Ectodermal cell (in vitro differentiated cells): ENCODE data around the gene SETD1B. TPM values are rescaled to one million over a fixed set of nuclear protein-coding genes. Genes with fewer than 3 reads are reported as not detected.
"Not testable (repeated sequence)": the region's sequence is repeated elsewhere in the genome, so short reads cannot be mapped to it uniquely, and the experiment has no call there.

Experiments
- H3K27ac ChIP-seq: 2 replicates; pipeline ENCODE4 v1.7.0; 2013; ENCODE audit warnings: mild to moderate bottlenecking, low read depth, low read length; ENCODE audit not compliant: insufficient read depth, poor library complexity, severe bottlenecking
- H3K27me3 ChIP-seq: 2 replicates; pipeline ENCODE4 v1.7.0; 2013; ENCODE audit warnings: mild to moderate bottlenecking, low read length; ENCODE audit not compliant: insufficient read depth, control insufficient read depth, poor library complexity, severe bottlenecking
- H3K36me3 ChIP-seq: one replicate; pipeline ENCODE4 v1.7.0; 2013; ENCODE audit warnings: low read length; ENCODE audit not compliant: control insufficient read depth, insufficient read depth
- H3K4me1 ChIP-seq: one replicate; pipeline ENCODE4 v1.7.0; 2013; ENCODE audit warnings: low read length; ENCODE audit not compliant: control insufficient read depth, insufficient read depth
- H3K4me3 ChIP-seq: 2 replicates; pipeline ENCODE4 v1.7.0; 2013; ENCODE audit warnings: low read depth, low read length, control low read depth; ENCODE audit not compliant: insufficient read depth
- H3K9me3 ChIP-seq: 2 replicates; pipeline ENCODE4 v1.7.0; 2013; ENCODE audit warnings: mild to moderate bottlenecking, low read length, moderate library complexity; ENCODE audit not compliant: control insufficient read depth
- WGBS, 2 experiments: methylation state at CpG; one replicate each; pipeline ENCODE4 v1.1.7; 2013; ENCODE audit warnings: missing lambda C conversion rate in 2 of 2; 5-methylcytosine and 5-hydroxymethylcytosine counted together
- polyA plus RNA-seq, 4 experiments: library from polyadenylated mRNA; stranded (reverse); fragments of 50-300 nt; gene quantifications; one replicate each; pipeline ENCODE4 v1.2.3, GENCODE V29; 2013

The SETD1B gene
- 15.0 TPM for polyA plus RNA-seq (2013, experiment 1 of 4)
- 17.0 TPM for polyA plus RNA-seq (2013, experiment 2 of 4)
- 13.2 TPM for polyA plus RNA-seq (2013, experiment 3 of 4)
- polyA plus RNA-seq (2013, experiment 4 of 4), result 15.1 TPM

DNA sequence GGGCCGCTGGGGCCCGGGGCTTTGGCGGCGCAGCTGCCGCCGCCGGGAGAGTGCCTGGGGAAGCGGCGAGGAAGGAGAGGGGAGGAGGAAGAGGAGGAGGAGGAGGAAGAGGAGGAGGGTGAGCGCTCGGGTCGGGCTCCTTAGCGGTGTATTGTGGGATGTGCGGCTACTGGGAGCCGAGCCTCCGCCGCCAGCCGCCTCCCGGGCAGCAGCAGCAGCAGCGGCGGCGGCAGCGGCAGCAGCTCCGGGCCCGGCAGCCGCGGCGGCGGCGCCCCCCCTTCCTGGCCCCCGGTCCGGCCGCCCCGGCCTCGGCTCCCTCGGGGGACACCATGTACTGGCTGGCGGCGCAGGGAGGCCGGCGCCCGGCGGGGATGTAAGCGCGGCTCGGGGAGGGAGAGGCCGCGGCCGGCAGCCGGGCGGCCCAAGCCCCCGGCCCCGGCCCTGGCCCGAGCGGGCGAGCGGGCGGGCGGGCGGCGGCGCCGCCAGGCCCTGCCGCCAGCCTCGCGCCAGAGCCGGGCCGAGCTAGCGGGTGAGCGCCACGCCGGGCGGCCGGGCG, at the start of gene SETD1B:
TSS of gene SETD1B (plus strand) at position 149 of the 556 bp plus-strand sequence. CDS start 729 bp downstream, outside the sequence.
- WGBS, 2 experiments, result 0 to 1% methylated on average over 74 of the region's 74 CpGs

DNA sequence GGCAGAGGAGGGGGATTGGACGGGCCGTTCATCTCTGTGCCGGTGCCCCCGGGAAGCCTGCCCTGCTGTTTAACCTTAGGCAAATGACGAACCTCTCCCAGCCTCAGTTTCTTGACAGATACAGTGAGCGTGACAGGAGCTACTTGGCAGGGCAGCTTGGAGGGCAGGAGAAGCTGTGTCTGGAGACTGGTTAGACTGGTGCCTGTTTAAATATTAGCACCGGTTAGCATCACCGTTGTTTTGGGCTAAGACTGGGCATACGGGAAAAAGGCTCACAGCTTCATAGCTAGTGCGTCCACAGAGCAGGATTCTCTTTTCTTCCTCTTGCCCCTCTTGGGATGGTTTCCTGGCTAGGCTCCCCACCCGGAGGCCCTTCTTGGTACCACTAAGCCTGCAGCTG, 49.0 kb upstream of the SETD1B start:
- no peaks in the 10 kb centered on the region for H3K9me3 ChIP-seq
- no peak overlapping the region for H3K4me3 ChIP-seq
- WGBS, 2 experiments, result 94 to 95% methylated on average over 11 of the region's 11 CpGs
- no peak overlapping the region for H3K27ac ChIP-seq
- H3K27me3 ChIP-seq, result no peaks in the 10 kb centered on the region
- no peaks in the 10 kb centered on the region for H3K4me1 ChIP-seq
- no peaks in the 10 kb centered on the region for H3K36me3 ChIP-seq

More for the DNA sequence above, at the start of gene SETD1B:
- Histone ChIP-seq H3K36me3 (peaks cover 5% of the 10 kb centered on the region), H3K9me3 (no peaks in the 10 kb centered on the region), H3K4me3 (peak within 1 kb of the TSS; percentile 93), H3K27ac (peak within 1 kb of the TSS; percentile 99), H3K27me3 (no peaks in the 10 kb centered on the region), H3K4me1 (peaks cover 12% of the 10 kb centered on the region)

DNA sequence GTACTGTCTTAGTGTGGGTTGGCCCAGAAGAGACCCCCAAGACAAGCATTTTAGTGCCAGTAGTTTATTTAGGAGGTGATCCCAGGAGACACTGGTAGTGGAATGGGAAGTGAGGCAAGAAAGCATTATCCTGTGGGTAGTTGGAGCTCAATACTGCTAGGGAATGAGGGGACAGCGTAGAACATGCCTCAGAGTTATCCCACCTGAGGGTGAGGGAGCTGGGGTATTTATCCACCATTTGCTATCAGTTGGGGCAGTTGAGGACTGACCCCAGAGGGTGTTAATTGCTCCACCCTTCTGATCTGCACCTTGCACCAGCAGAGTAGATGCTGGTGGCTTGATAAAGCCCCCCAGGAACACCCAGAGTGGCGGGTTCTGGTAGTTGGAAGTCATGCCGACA, 48.2 kb upstream of the SETD1B start:
- 94 to 97% methylated on average over 3 of the region's 3 CpGs for WGBS, 2 experiments
- H3K27ac ChIP-seq, result no peak overlapping the region
- no peak overlapping the region for H3K4me3 ChIP-seq
- H3K27me3 ChIP-seq, result no peaks in the 10 kb centered on the region
- H3K4me1 ChIP-seq, result no peaks in the 10 kb centered on the region
- H3K36me3 ChIP-seq, result no peaks in the 10 kb centered on the region
- H3K9me3 ChIP-seq, result no peaks in the 10 kb centered on the region

DNA sequence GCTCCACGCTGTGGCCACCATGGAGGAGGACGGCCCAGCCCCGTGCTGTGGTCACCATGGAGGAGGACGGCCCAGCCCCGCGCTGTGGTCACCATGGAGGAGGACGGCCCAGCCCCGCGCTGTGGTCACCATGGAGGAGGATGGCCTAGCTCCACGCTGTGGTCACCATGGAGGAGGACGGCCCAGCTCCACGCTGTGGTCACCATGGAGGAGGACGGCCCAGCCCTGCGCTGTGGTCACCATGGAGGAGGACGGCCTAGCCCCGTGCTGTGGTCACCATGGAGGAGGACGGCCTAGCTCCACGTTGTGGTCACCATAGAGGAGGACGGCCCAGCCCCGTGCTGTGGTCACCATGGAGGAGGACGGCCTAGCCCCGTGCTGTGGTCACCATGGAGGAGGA, 45.3 kb upstream of the SETD1B start:
- not testable (repeated sequence) for H3K9me3 ChIP-seq, H3K36me3 ChIP-seq, H3K27ac ChIP-seq, H3K4me3 ChIP-seq, H3K27me3 ChIP-seq, H3K4me1 ChIP-seq
- 96 to 97% methylated on average over 22 of the region's 22 CpGs for WGBS, 2 experiments

DNA sequence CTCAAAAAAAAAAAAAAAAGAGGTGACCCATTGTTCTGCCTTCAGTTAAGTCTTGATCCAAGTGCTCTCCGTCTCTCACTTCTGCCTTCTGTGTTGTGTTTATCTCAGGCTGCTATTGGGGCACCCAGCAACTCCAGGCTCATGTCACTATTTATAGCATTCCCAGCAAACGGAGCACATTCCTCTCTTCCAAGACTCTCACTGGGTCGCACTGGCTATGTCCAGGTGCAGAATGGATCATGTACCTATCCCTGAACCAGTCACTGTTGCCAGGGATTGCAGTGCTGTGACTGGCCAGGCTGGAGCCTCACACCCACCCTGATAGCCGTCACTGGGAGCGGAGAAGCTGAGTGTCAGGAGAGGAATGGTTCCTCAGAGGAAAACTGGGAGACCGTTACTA, 41.5 kb upstream of the SETD1B start:
- Histone ChIP-seq H3K36me3 (no peaks in the 10 kb centered on the region), H3K4me1 (no peaks in the 10 kb centered on the region), H3K27ac (no peak overlapping the region), H3K9me3 (no peaks in the 10 kb centered on the region), H3K27me3 (no peaks in the 10 kb centered on the region), H3K4me3 (no peak overlapping the region)
- 91% methylated on average over 6 of the region's 6 CpGs for WGBS, 2 experiments

DNA sequence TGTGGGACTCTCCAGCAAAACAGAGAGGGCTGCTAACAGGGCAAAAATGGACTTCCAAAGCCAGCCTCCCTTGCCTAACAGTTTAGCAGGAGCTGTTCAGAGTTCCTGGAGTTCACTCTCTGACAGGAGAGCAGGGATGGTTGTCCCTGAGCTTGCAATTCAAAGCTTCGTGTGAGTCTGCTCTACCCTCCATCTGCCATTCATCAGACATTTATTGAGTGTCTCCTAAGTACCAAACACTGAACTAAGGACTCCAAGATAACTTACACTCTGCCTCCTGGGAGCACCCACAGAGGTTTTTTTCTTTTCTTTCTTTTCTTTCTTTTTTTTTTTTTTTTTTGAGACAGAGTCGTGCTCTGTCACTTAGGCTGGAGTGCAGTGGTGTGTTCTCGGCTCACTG, 39.0 kb upstream of the SETD1B start:
- Histone ChIP-seq H3K27me3 (no peaks in the 10 kb centered on the region), H3K36me3 (no peaks in the 10 kb centered on the region), H3K4me3 (no peak overlapping the region), H3K27ac (no peak overlapping the region), H3K4me1 (no peaks in the 10 kb centered on the region), H3K9me3 (no peaks in the 10 kb centered on the region)
- WGBS, 2 experiments, result 97 to 99% methylated on average over 3 of the region's 3 CpGs

DNA sequence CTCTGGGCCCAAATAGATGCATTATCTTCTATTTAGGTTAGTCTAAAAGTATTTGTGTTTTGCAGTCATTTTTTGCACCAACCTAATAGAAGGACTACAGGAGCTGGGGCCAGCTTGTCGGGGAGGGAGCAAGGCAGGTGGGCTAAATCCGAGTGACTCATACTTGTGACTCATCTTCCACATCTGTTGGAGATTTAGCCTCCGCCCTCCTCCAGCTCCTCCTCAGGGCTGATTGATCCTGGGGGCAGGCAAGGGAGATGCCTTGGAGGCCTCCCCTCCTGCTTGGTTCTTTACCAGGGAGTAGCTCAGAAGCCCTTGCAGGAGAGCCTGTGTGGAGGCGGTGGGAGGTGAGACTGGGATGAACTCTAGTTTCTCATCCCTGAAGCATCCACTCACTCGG, 38.2 kb upstream of the SETD1B start:
- H3K36me3 ChIP-seq, result no peaks in the 10 kb centered on the region
- H3K27ac ChIP-seq, result no peak overlapping the region
- H3K9me3 ChIP-seq, result no peaks in the 10 kb centered on the region
- H3K27me3 ChIP-seq, result no peaks in the 10 kb centered on the region
- no peak overlapping the region for H3K4me3 ChIP-seq
- H3K4me1 ChIP-seq, result peaks cover 6% of the 10 kb centered on the region
- whole genome bisulfite sequencing, 2 experiments, result 78 to 81% methylated on average over 5 of the region's 5 CpGs

DNA sequence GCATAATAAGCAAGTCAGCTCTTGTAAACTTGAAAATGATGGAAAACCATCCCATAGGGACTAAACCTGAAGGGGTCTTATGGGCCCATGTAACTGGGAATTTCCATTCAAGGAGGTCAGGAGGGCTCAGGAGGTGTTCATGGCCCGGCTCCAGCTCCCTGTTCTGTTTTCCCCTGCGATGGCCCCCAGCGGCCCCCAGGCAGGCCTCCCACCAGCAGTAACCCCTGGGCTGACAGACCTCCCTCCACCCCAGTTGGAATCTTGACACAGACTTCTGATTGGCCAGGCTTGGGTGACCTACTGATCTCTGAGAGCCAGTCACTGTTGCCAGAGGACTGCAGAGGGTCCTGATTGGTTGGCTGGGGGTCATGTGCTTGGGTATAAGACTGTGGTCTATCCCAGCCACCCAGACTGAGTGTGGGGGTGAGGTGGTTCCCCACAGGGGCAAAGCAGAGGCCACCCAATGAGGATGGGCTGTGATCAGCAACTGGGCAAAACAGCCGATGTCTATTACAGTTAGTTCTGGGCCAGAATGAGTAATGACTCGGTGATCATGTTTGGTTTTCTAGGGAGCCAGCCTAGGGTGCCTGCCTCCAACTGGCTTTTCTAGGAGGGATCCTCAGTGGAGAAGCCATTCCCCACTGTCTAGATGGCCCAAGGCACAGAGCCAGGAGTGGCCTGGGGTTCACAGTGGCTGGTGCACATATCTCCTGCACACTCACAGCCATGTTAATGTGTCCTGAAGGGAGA, 37.3 kb upstream of the SETD1B start:
- Histone ChIP-seq H3K4me3 (no peak overlapping the region), H3K9me3 (no peaks in the 10 kb centered on the region), H3K27ac (no peak overlapping the region), H3K27me3 (no peaks in the 10 kb centered on the region), H3K36me3 (no peaks in the 10 kb centered on the region), H3K4me1 (peaks cover 8% of the 10 kb centered on the region)
- WGBS, 2 experiments, result 92 to 96% methylated on average over 5 of the region's 5 CpGs

DNA sequence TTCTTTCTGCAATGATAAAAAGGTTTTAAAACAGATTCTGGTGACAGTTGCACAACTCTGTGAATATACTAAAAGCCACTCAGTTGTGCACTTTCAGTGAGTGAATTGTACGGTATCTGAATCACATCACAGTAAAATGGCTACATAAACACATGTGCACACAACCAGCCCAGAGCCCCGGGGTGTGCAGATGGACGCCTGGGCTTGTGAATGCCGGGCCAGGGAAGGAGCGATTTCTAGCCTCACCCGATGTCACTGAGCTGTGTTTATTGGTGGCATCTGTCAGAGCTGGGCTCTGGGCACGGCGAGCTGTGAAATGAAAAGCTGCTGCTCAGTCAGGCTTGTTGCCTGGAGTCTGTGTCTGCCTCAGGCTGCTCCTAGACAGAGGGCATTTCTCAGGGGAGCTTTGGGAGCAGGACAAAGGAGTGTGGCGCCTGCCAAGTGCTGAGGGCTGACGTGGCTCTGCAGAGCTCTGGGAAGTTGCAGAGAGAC, 36.2 kb upstream of the SETD1B start:
- no peaks in the 10 kb centered on the region for H3K27me3 ChIP-seq
- H3K27ac ChIP-seq, result peak overlapping the region; percentile 18
- H3K4me3 ChIP-seq, result no peak overlapping the region
- no peaks in the 10 kb centered on the region for H3K9me3 ChIP-seq
- no peaks in the 10 kb centered on the region for H3K36me3 ChIP-seq
- H3K4me1 ChIP-seq, result peaks cover 8% of the 10 kb centered on the region
- WGBS, 2 experiments, result 93% methylated on average over 10 of the region's 10 CpGs

DNA sequence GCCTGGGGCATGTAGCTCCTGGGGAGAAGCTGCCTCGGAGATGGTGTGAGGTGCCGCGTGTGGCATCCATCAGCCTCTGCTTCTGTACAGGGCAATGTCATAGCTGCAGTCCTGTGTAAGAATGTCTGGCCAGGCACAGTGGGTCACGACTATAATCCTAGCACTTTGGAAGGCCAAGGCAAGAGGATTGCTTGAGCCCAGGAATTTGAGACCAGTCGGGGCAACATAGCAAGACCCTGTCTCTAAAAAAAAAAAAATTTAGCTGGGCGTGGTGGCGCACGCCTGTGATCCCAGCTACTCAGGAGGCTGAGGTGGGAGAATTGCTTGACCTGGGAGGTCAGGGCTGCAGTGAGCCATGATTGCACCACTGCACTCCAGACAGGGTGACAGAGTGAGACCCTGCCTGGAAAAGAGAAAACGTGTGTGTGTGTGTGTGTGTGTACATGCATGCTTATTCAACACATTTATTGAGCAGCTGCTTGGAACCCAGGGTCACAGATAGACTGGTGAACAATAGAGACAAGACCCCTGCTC, 34.4 kb upstream of the SETD1B start:
- no peak overlapping the region for H3K27ac ChIP-seq
- H3K4me1 ChIP-seq, result peaks cover 8% of the 10 kb centered on the region
- no peaks in the 10 kb centered on the region for H3K36me3 ChIP-seq
- H3K27me3 ChIP-seq, result no peaks in the 10 kb centered on the region
- 90% methylated on average over 9 of the region's 9 CpGs for WGBS, 2 experiments
- H3K4me3 ChIP-seq, result no peak overlapping the region
- no peaks in the 10 kb centered on the region for H3K9me3 ChIP-seq
